AG04449 (cell line): ENCODE results near the gene MMAB.

Experiments
- CTCF ChIA-PET: fragments of 350-600 bp; formaldehyde crosslinking; extraction: SDS; loops from one replicate; lab custom pipeline; 2021; ENCODE audit warnings: antibody characterized with exemption; lab: Yijun Ruan, JAX
- POLR2A ChIA-PET: fragments of 400-600, 350-600 bp; formaldehyde crosslinking; extraction: SDS; loops from one replicate; lab custom pipeline; 2020; ENCODE audit warnings: antibody characterized with exemption, inconsistent platforms; lab: Yijun Ruan, JAX
- DNase-seq: peaks from one replicate; pipeline ENCODE4 v3.0.0-alpha.2; 2010; ENCODE audit warnings: low read depth, low spot score
- H3K4me3 ChIP-seq: 2 replicates; pipeline ENCODE4 v1.5.1; 2011; ENCODE audit warnings: low read depth, mild to moderate bottlenecking, control low read depth, low read length
- CTCF ChIP-seq: IDR thresholded peaks from one replicate; pipeline ENCODE4 v1.5.1; 2011; ENCODE audit warnings: mild to moderate bottlenecking, moderate library complexity, low read length, control low read depth, inconsistent platforms; ENCODE audit not compliant: insufficient read depth; ENCODE audit errors: missing control alignments

The MMAB gene

GRCh38 chr12:109510196-109510595, 63.1 kb downstream of the MMAB start:
- no peak for DNase-seq
- no peak overlapping the region for H3K4me3 ChIP-seq
- POLR2A ChIA-PET: no interaction called here
- no peak for TF ChIP-seq CTCF
- CTCF ChIA-PET: interaction anchor here (1.5 to 4.2 kb wide), 4 partner anchors 8 to 265 kb away, joined by 6 to 51 read pairs (median 17); no protein-coding TSS in a partner anchor

GRCh38 chr12:109504068-109504467, 69.2 kb downstream of the MMAB start:
- POLR2A ChIA-PET: no interaction called here
- TF ChIP-seq CTCF: no peak
- CTCF ChIA-PET: interaction anchor here (0.7 to 5.3 kb wide), 6 partner anchors 9 to 272 kb away, joined by 3 to 16 read pairs (median 4); no protein-coding TSS in a partner anchor
- DNase-seq: no peak
- no peak overlapping the region for H3K4me3 ChIP-seq
